H1 (cell line): ENCODE measurements around the gene ZNF692. TPM values are rescaled to one million over a fixed set of nuclear protein-coding genes. Genes with fewer than 3 reads are reported as not detected.

ENCODE experiments used
- BCL11A ChIP-seq, 2 experiments: IDR thresholded peaks; one replicate each; pipeline ENCODE4 v1.6.1; 2011; ENCODE audit warnings: low read depth in 2 of 2, low read length in 2 of 2, mild to moderate bottlenecking in 2 of 2
- CHD7 ChIP-seq: fragments of 300-600 bp; sonication (generic); IDR thresholded peaks from 2 replicates; pipeline ENCODE4 v1.7.1; 2012; ENCODE audit warnings: low read length, moderate library complexity, mild to moderate bottlenecking, inconsistent platforms; ENCODE audit not compliant: insufficient replicate concordance
- EGR1 ChIP-seq: IDR thresholded peaks from 2 replicates; pipeline ENCODE4 v1.6.1; 2011; ENCODE audit warnings: low read depth, low read length, borderline replicate concordance
- HDAC2 ChIP-seq, 2 experiments: fragments of 300-600 bp in 1 of 2; sonication (generic) in 1 of 2; IDR thresholded peaks; 2 replicates each; pipeline ENCODE4 v1.6.1; 2011 to 2012; ENCODE audit warnings: low read depth in 2 of 2, low read length in 2 of 2, mild to moderate bottlenecking in 2 of 2, moderate library complexity in 2 of 2, borderline replicate concordance in 1 of 2, inconsistent platforms in 1 of 2
- POLR2A ChIP-seq, 2 experiments: IDR thresholded peaks; 1 replicate in 1 of 2; 2 replicates in 1 of 2; pipeline ENCODE4 v1.6.1; 2011; ENCODE audit warnings: low read depth in 2 of 2, low read length in 2 of 2, mild to moderate bottlenecking in 2 of 2; ENCODE audit errors: control extremely low read depth in 1 of 2
- POLR2AphosphoS5 ChIP-seq: IDR thresholded peaks from 2 replicates; pipeline ENCODE4 v1.6.1; 2011; ENCODE audit warnings: low read depth, low read length
- RBBP5 ChIP-seq: IDR thresholded peaks from 2 replicates; pipeline ENCODE4 v1.7.1; 2012; ENCODE audit warnings: low read depth, mild to moderate bottlenecking, inconsistent platforms, low read length, moderate library complexity, borderline replicate concordance
- RFX5 ChIP-seq: IDR thresholded peaks from 2 replicates; pipeline ENCODE4 v1.6.1; 2011; ENCODE audit warnings: low read depth, low read length, improper control_type of control experiment, borderline replicate concordance
- polyA plus RNA-seq, 7 experiments: library from polyadenylated mRNA; depleted of rRNA in 3 of 7; stranded (reverse) in 5 of 7; unstranded in 2 of 7; fragments of >200 nt in 5 of 7; fragments of 200-250 nt in 2 of 7; gene quantifications; 1 replicate in 5 of 7; 2 replicates in 1 of 7; 4 replicates in 1 of 7; pipeline versions ENCODE4 v1.2.1 to v1.2.3, GENCODE V29; 2011 to 2013; ENCODE audit warnings: missing spikeins in 2 of 7, mixed read lengths in 2 of 7
- total RNA-seq: library from RNA; stranded (reverse); fragmentation: NEBNext Ultra II Directional; extraction: Animal tissue kit (Norgen Biotek cat#: 25700); gene quantifications from 2 replicates; pipeline ENCODE4 v1.2.1, GENCODE V29; 2021

ZNF692 gene
- total and polyA plus RNA-seq, 2 of the 8 experiments (the other 6 are each of a cell fraction or from before 2014, with no cell fraction given): 38.4 to 52.3 TPM

GRCh38 chr1:248825909-248826760 lies 32.8 kb downstream of the ZNF692 start, which contains the start of gene SH3BP5L (continued):
- TF ChIP-seq HDAC2 (IDR thresholded peaks at IDR 0.05; ENCODE audit: borderline replicate concordance in 1 of 2, low read depth in 2 of 2, low read length in 2 of 2) (no peak; a peak in 1 of 4 replicates), POLR2AphosphoS5 (peak; percentile 65), CHD7 (no peak), POLR2A (IDR thresholded peaks at IDR 0.05; ENCODE audit: control extremely low read depth in 1 of 2, low read depth in 2 of 2, low read length in 2 of 2) (peak in 1 of 2 experiments; percentile 91; a peak in 2 of 3 replicates), EGR1 (peak; percentile 98), RFX5 (peak; percentile 41; the same call in 1 of the 2 replicates), BCL11A (IDR thresholded peaks at IDR 0.05; ENCODE audit: low read depth in 2 of 2, low read length in 2 of 2) (no peak), RBBP5 (peak; percentile 86)
